Measurements from ENCODE around the gene COL18A1. TPM values are rescaled to one million over a fixed set of nuclear protein-coding genes. Genes with fewer than 3 reads are reported as not detected.

Gene COL18A1
- total RNA-seq, 4 donors from 2014 or later: 124 to 224 (median 173) TPM

DNA sequence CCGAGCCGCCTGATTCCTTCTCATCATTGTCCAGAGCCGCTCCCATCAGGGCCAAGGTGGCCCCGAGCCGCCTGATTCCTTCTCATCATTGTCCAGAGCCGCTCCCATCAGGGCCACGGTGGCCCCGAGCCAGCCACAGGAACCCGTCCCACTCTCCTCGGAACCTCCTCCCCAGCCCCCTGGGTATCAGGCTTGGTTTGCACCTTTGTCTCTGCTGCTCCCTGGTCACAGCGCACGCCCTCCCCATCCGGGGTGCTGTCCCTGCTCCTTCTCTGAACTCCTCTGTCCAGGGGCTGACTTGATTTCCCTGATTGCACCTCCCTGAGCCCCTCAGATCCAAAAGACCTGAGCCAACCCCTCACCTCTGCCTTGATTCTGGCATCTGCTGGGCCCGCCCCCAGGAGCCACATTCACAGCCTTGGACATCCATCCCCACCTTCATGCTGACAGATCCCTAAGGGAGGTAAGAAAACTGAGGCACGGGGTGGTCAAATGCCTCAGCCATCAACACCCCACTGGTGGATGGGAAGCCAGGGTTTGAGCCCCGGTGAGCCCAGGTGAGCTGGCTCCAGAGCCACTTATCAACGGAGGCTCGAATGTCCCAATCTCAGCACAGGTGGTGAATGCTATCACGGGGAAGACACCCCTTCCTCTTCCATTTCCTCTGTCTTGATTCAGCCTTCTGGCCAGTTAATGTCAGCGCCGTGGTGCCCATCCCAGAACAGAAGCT lies 25.6 kb upstream of the COL18A1 start:
- WGBS, 2 donors: 83 to 90% methylated on average over 19 of the region's 21 CpGs
- H3K4me1 ChIP-seq: peaks cover 0 to 9% (median 2%) of the 10 kb centered on the region in 4 donors
- no peaks in the 10 kb centered on the region for H3K9me3 ChIP-seq
- no peak overlapping the region for H3K4me3 ChIP-seq
- no peak for DNase-seq (ENCODE audit: low spot score in 2 of 2)
- H3K36me3 ChIP-seq: no peaks in the 10 kb centered on the region
- no peaks in the 10 kb centered on the region for H3K27me3 ChIP-seq
- no peak overlapping the region for H3K27ac ChIP-seq
- TF ChIP-seq POLR2A (IDR thresholded peaks at IDR 0.05): no peak

DNA sequence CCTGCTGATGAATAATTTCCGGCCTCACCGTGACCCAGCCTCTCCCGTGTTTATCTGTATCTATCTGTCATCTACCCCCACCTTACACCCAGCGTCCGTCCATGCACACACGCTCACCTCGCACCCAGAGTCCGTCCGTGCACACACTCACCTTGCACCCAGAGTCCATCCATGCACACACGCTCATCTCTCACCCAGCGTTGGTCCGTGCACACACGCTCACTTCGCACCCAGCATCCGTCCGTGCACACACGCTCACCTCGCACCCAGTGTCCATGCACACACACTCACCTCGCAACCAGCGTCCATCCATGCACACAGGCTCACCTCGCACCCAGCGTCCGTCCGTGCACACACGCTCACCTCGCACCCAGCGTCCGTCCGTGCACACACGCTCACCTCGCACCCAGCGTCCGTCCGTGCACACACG lies 25.0 kb upstream of the COL18A1 start:
- no peak for DNase-seq (ENCODE audit: low spot score in 2 of 2)
- H3K27ac ChIP-seq: no peak overlapping the region
- no peaks in the 10 kb centered on the region for H3K9me3 ChIP-seq
- WGBS, 2 donors: 91 to 92% methylated on average over 30 of the region's 35 CpGs
- peaks cover 0 to 13% (median 2%) of the 10 kb centered on the region in 4 donors for H3K4me1 ChIP-seq
- TF ChIP-seq CTCF (IDR thresholded peaks at IDR 0.05) (no peak), POLR2A (IDR thresholded peaks at IDR 0.05) (no peak), EP300 (IDR thresholded peaks at IDR 0.05) (no peak)
- no peaks in the 10 kb centered on the region for H3K27me3 ChIP-seq
- no peaks in the 10 kb centered on the region for H3K36me3 ChIP-seq
- H3K4me3 ChIP-seq: no peak overlapping the region

DNA sequence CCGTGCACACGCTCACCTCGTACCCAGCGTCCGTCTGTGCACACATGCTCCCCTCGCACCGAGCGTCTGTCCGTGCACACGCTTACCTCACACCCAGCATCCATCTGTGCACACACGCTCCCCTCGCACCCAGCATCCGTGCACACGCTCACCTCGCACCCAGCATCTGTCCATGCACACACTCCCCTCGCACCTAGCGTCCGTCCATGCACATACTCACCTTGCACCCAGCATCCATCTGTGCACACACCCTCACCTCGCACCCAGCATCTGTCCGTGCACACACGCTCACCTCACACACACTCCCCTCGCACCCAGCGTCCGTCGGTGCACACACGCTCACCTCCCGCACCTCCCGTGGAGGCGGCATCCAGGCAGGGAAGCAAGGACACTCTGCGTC lies 24.4 kb upstream of the COL18A1 start:
- Histone ChIP-seq H3K27me3 (no peaks in the 10 kb centered on the region), H3K27ac (no peak overlapping the region), H3K9me3 (no peaks in the 10 kb centered on the region), H3K36me3 (no peaks in the 10 kb centered on the region), H3K4me1 (peaks cover 0 to 15% (median 2%) of the 10 kb centered on the region in 4 donors), H3K4me3 (no peak overlapping the region)
- no peak for DNase-seq (ENCODE audit: low spot score in 2 of 2)
- 92 to 93% methylated on average over 30 of the region's 30 CpGs for WGBS, 2 donors
- no peak for TF ChIP-seq EP300 (IDR thresholded peaks at IDR 0.05)
- TF ChIP-seq POLR2A (IDR thresholded peaks at IDR 0.05): no peak
- TF ChIP-seq CTCF (IDR thresholded peaks at IDR 0.05): no peak

- Histone ChIP-seq H3K4me3 (no peak overlapping the region), H3K36me3 (no peaks in the 10 kb centered on the region), H3K4me1 (peaks cover 0 to 17% (median 2%) of the 10 kb centered on the region in 4 donors), H3K27me3 (no peaks in the 10 kb centered on the region), H3K27ac (no peak overlapping the region), H3K9me3 (no peaks in the 10 kb centered on the region)
- TF ChIP-seq CTCF (IDR thresholded peaks at IDR 0.05): no peak
- TF ChIP-seq POLR2A (IDR thresholded peaks at IDR 0.05): no peak
- TF ChIP-seq EP300 (IDR thresholded peaks at IDR 0.05): no peak
- no peak for DNase-seq (ENCODE audit: low spot score in 2 of 2)
- WGBS, 2 donors: 90 to 96% methylated on average over 10 to 24 of the region's 24 CpGs
Measured at GRCh38 chr21:45381036-45381787, 23.8 kb upstream of the COL18A1 start.

- Histone ChIP-seq H3K4me1 (peaks cover 0 to 26% (median 5%) of the 10 kb centered on the region in 4 donors), H3K4me3 (no peak overlapping the region), H3K27ac (no peak overlapping the region), H3K36me3 (no peaks in the 10 kb centered on the region), H3K27me3 (no peaks in the 10 kb centered on the region), H3K9me3 (no peaks in the 10 kb centered on the region)
- DNase-seq (ENCODE audit: low spot score in 2 of 2): no peak
- WGBS, 2 donors: 91% methylated on average over 28 of the region's 28 CpGs
- no peak for TF ChIP-seq EP300 (IDR thresholded peaks at IDR 0.05)
- TF ChIP-seq CTCF (IDR thresholded peaks at IDR 0.05): no peak
- no peak for TF ChIP-seq POLR2A (IDR thresholded peaks at IDR 0.05)
Measured at GRCh38 chr21:45381865-45382696, 22.9 kb upstream of the COL18A1 start.
